IMR-90 (cell line): ENCODE measurements around the gene ABCC4. TPM values are rescaled to one million over a fixed set of nuclear protein-coding genes. Genes with fewer than 3 reads are reported as not detected.

Source experiments
- ATAC-seq: fragments of 200-7000 bp; cut with Tn5 transposase; 2 replicates; pipeline ENCODE4 v1.9.1; 2020; ENCODE audit warnings: low read depth, mild to moderate bottlenecking, moderate library complexity
- BruUV-seq: library from RNA; stranded (reverse); fragments of 400-500 nt; replicated peaks from 2 replicates; lab custom pipeline; 2021; lab: Mats Ljungman, UMichigan
- CTCF ChIA-PET: fragments of 300-600 bp; formaldehyde crosslinking; extraction: SDS; loops from one replicate; lab custom pipeline; 2021; ENCODE audit warnings: antibody characterized with exemption; lab: Yijun Ruan, JAX
- POLR2A ChIA-PET: fragments of 300-600 bp; sonication (Branson Sonifier 250); formaldehyde crosslinking; loops from one replicate; lab custom pipeline; 2022; ENCODE audit warnings: antibody characterized with exemption; ENCODE audit not compliant: unreplicated experiment; lab: Charles Lee
- DNase-seq: peaks from one replicate; pipeline ENCODE4 v3.0.0; 2013
- H2AFZ ChIP-seq: replicated peaks from 2 replicates; pipeline ENCODE3; 2013; ENCODE audit warnings: low read length, mild to moderate bottlenecking; ENCODE audit not compliant: poor library complexity
- H2AK5ac ChIP-seq: 2 replicates; pipeline ENCODE4 v1.6.1; 2013; ENCODE audit warnings: low read depth, low read length, inconsistent platforms
- H2AK9ac ChIP-seq: replicated peaks from 2 replicates; pipeline ENCODE3; 2013; ENCODE audit warnings: mild to moderate bottlenecking, low read depth, low read length, moderate library complexity; ENCODE audit not compliant: poor library complexity
- H2BK120ac ChIP-seq: 2 replicates; pipeline ENCODE4 v1.6.1; 2013; ENCODE audit warnings: low read depth, low read length, inconsistent platforms
- H2BK15ac ChIP-seq: 3 replicates; pipeline ENCODE4 v1.6.1; 2013; ENCODE audit warnings: low read depth, low read length, inconsistent platforms
- H2BK20ac ChIP-seq: 2 replicates; pipeline ENCODE4 v1.6.1; 2013; ENCODE audit warnings: low read depth, mild to moderate bottlenecking, inconsistent platforms, low read length, moderate library complexity
- H2BK5ac ChIP-seq: 2 replicates; pipeline ENCODE4 v1.6.1; 2013; ENCODE audit warnings: mild to moderate bottlenecking, low read depth, low read length, inconsistent platforms; ENCODE audit not compliant: poor library complexity, severe bottlenecking
- H3K14ac ChIP-seq: replicated peaks from 2 replicates; pipeline ENCODE4 v1.6.1; 2013; ENCODE audit warnings: low read depth, low read length, inconsistent platforms
- H3K18ac ChIP-seq: 2 replicates; pipeline ENCODE4 v1.6.1; 2013; ENCODE audit warnings: low read depth, low read length, control low read depth
- H3K23ac ChIP-seq: 2 replicates; pipeline ENCODE4 v1.6.1; 2013; ENCODE audit warnings: low read depth, low read length, inconsistent platforms
- H3K27ac ChIP-seq: 2 replicates; pipeline ENCODE4 v1.5.1; 2013; ENCODE audit warnings: mild to moderate bottlenecking, control low read depth, low read length; ENCODE audit not compliant: insufficient read depth
- H3K27me3 ChIP-seq: 2 replicates; pipeline ENCODE4 v1.6.1; 2013; ENCODE audit warnings: low read length; ENCODE audit not compliant: control insufficient read depth, insufficient read depth
- H3K36me3 ChIP-seq: 2 replicates; pipeline ENCODE4 v1.6.1; 2013; ENCODE audit warnings: low read length, mixed read lengths; ENCODE audit not compliant: control insufficient read depth, insufficient read depth
- H3K4ac ChIP-seq: 2 replicates; pipeline ENCODE4 v1.6.1; 2013; ENCODE audit warnings: low read depth, low read length, inconsistent platforms
- H3K4me1 ChIP-seq: 2 replicates; pipeline ENCODE4 v1.6.1; 2013; ENCODE audit warnings: low read length, mixed read lengths; ENCODE audit not compliant: control insufficient read depth, insufficient read depth
- H3K4me2 ChIP-seq: 2 replicates; pipeline ENCODE4 v1.6.1; 2013; ENCODE audit warnings: low read depth, mild to moderate bottlenecking, control low read depth, low read length, moderate library complexity
- H3K4me3 ChIP-seq: 2 replicates; pipeline ENCODE4 v1.5.1; 2013; ENCODE audit warnings: low read depth, mild to moderate bottlenecking, control low read depth, low read length, moderate library complexity; ENCODE audit not compliant: insufficient read depth
- H3K56ac ChIP-seq: 2 replicates; pipeline ENCODE4 v1.6.1; 2013; ENCODE audit warnings: low read length, inconsistent platforms; ENCODE audit not compliant: insufficient read depth; ENCODE audit errors: extremely low read depth
- H3K79me1 ChIP-seq, 2 experiments: 2 replicates each; pipeline ENCODE4 v1.6.1; 2013; ENCODE audit warnings: low read length in 2 of 2, inconsistent platforms in 1 of 2, low read depth in 1 of 2
- H3K9ac ChIP-seq: 2 replicates; pipeline ENCODE4 v1.6.1; 2013; ENCODE audit warnings: low read depth, low read length, control low read depth
- H3K9me1 ChIP-seq: 2 replicates; pipeline ENCODE4 v1.6.1; 2013; ENCODE audit warnings: low read length, inconsistent platforms; ENCODE audit not compliant: insufficient read depth
- H3K9me3 ChIP-seq: 2 replicates; pipeline ENCODE4 v1.6.1; 2013; ENCODE audit warnings: low read length; ENCODE audit not compliant: control insufficient read depth, insufficient read depth
- H4K20me1 ChIP-seq: 2 replicates; pipeline ENCODE4 v1.6.1; 2013; ENCODE audit warnings: low read length, inconsistent platforms; ENCODE audit not compliant: insufficient read depth
- H4K5ac ChIP-seq: 2 replicates; pipeline ENCODE4 v1.6.1; 2013; ENCODE audit warnings: mild to moderate bottlenecking, low read depth, low read length, control low read depth
- H4K8ac ChIP-seq, 2 experiments: 2 replicates each; pipeline ENCODE4 v1.6.1; 2013; ENCODE audit warnings: low read depth in 2 of 2, low read length in 2 of 2, control low read depth in 1 of 2, inconsistent platforms in 1 of 2
- H4K91ac ChIP-seq: 2 replicates; pipeline ENCODE4 v1.6.1; 2013; ENCODE audit warnings: low read depth, low read length, inconsistent platforms; ENCODE audit not compliant: insufficient read depth
- CEBPB ChIP-seq: IDR thresholded peaks from 2 replicates; pipeline ENCODE4 v1.6.1; 2012; ENCODE audit warnings: low read depth, low read length, improper control_type of control experiment
- ELK1 ChIP-seq: fragments of 150-350 bp; IDR thresholded peaks from 2 replicates; pipeline ENCODE4 v1.6.1; 2016; ENCODE audit warnings: low read depth, mild to moderate bottlenecking, low read length, moderate library complexity, borderline replicate concordance
- MAZ ChIP-seq: IDR thresholded peaks from 2 replicates; pipeline ENCODE4 v1.6.1; 2012; ENCODE audit warnings: low read depth, mild to moderate bottlenecking, low read length, improper control_type of control experiment, moderate library complexity, borderline replicate concordance
- MXI1 ChIP-seq: IDR thresholded peaks from 2 replicates; pipeline ENCODE4 v1.6.1; 2012; ENCODE audit warnings: low read depth, mild to moderate bottlenecking, low read length, moderate library complexity, borderline replicate concordance
- RAD21 ChIP-seq: IDR thresholded peaks from 2 replicates; pipeline ENCODE4 v1.6.1; 2012; ENCODE audit warnings: low read length, improper control_type of control experiment
- WGBS, 2 experiments: methylation state at CpG; one replicate each; pipeline versions ENCODE4 v1.1.5 to v1.1.7; 2013; ENCODE audit warnings: missing lambda C conversion rate in 2 of 2; ENCODE audit not compliant: insufficient read length in 1 of 2; ENCODE audit errors: extremely low coverage in 2 of 2; 5-methylcytosine and 5-hydroxymethylcytosine counted together
- dilution Hi-C: fragments of 300-500 bp; cut with HindIII; formaldehyde crosslinking; loops from one replicate; pipeline ENCODE4 v1.14.3; 2018; ENCODE audit warnings: low sequenced_read_pairs; ENCODE audit not compliant: unreplicated experiment
- in situ Hi-C: fragments of 300-500 bp; cut with MboI; formaldehyde crosslinking; loops from 3 replicates; pipeline ENCODE4 v1.14.3; 2019; ENCODE audit warnings: low sequenced_read_pairs, inconsistent platforms, mixed read lengths
- intact Hi-C: fragments of 100-400 bp; cut with micrococcal nuclease; formaldehyde crosslinking; loops from 2 replicates; pipeline ENCODE4 v1.10.0; 2022
- polyA plus RNA-seq, 3 experiments: library from polyadenylated mRNA; depleted of rRNA; stranded (reverse); fragments of >200 nt; gene quantifications; 2 replicates each; pipeline ENCODE4 v1.2.3, GENCODE V29; 2012; ENCODE audit warnings: low replicate concordance in 1 of 3
- total RNA-seq: library from RNA; depleted of rRNA; stranded (reverse); fragments of >200 nt; gene quantifications from 2 replicates; pipeline ENCODE4 v1.2.3, GENCODE V29; 2012

ABCC4 gene
- total and polyA plus RNA-seq, 2 of the 4 experiments (the other 2 are of a cell fraction), result 16.6 to 41.4 TPM

DNA sequence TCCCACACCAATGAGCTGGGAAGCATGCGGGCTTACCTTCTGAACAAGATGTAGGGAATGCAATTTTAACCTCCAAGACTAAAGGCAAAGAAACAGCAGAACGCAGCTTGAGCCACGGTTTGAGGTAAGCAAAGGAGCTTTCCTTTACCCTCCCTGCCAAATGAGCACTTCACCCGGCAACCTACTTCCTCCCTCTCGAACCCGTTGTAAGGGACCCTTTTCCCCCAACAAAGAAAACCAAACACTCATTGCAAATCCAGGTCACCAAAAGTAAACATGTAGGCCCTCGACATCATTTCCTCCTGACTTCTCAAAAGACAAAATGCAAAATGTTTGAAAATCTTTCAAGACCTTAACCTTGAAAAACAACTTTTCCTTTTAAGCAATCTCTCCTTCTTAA is 65.3 kb downstream of the ABCC4 start:
- no peak overlapping the region for H2AK9ac ChIP-seq
- H3K56ac ChIP-seq, result no peak overlapping the region
- no peak overlapping the region for H2BK5ac ChIP-seq
- no peak overlapping the region for H3K9ac ChIP-seq
- no peak overlapping the region for H2BK20ac ChIP-seq
- H2BK120ac ChIP-seq, result peak overlapping the region; percentile 6; the same call in 1 of the 2 replicates
- H3K27me3 ChIP-seq, result no peaks in the 10 kb centered on the region
- H3K9me1 ChIP-seq, result peaks cover 31% of the 10 kb centered on the region
- in situ Hi-C loops (no loop called here), intact Hi-C loops (no loop called here), dilution Hi-C loops (no loop called here)
- ChIA-PET CTCF (no interaction called here), POLR2A (no interaction called here)
- H4K20me1 ChIP-seq, result peaks cover 12% of the 10 kb centered on the region
- peak overlapping the region; percentile 51 for H3K18ac ChIP-seq
- no peak overlapping the region for H4K91ac ChIP-seq
- BruUV-seq, result no TSS peak
- H3K9me3 ChIP-seq, result no peaks in the 10 kb centered on the region
- peak overlapping the region; percentile 42; the same call in 1 of the 3 replicates for H2BK15ac ChIP-seq
- peak overlapping the region; percentile 12; the same call in 1 of the 2 replicates for H3K4me2 ChIP-seq
- H3K36me3 ChIP-seq, result peaks cover 26% of the 10 kb centered on the region
- H3K4ac ChIP-seq, result peak overlapping the region; percentile 55; the same call in 1 of the 2 replicates
- peak overlapping the region; percentile 11; the same call in 1 of the 2 replicates for H3K23ac ChIP-seq
- H3K27ac ChIP-seq, result peak overlapping the region; percentile 57; the same call in 1 of the 2 replicates
- peak overlapping the region; percentile 38; the same call in 1 of the 2 replicates for H4K5ac ChIP-seq
- H2AK5ac ChIP-seq, result peak overlapping the region; percentile 31; the same call in 1 of the 2 replicates
- DNase-seq, result no peak
- peaks cover 57 to 78% of the 10 kb centered on the region in 2 experiments for H3K79me1 ChIP-seq
- H3K4me3 ChIP-seq, result no peak overlapping the region
- H3K14ac ChIP-seq, result peak overlapping the region; percentile 12
- no peak for TF ChIP-seq RAD21
- no peak for TF ChIP-seq MXI1
- TF ChIP-seq MAZ, result no peak
- TF ChIP-seq ELK1, result no peak
- TF ChIP-seq CEBPB, result no peak
- H4K8ac ChIP-seq, result peak overlapping the region; percentile 4 to 41; a peak in 3 of 4 replicates
- peaks cover 23% of the 10 kb centered on the region for H3K4me1 ChIP-seq
- ATAC-seq, result no peak
- no CpG with 5 or more reads among the region's 7 CpGs for WGBS, 2 experiments
- no peak overlapping the region for H2AFZ ChIP-seq
